GM21367 (cell line): ENCODE results near the gene PIGP.
"Not testable (repeated sequence)": the region's sequence is repeated elsewhere in the genome, so short reads cannot be mapped to it uniquely, and the experiment has no call there.

Experiments
- ATAC-seq: cut with Tn5 transposase; IDR thresholded peaks from one replicate; pipeline ENCODE4 v1.9.1; 2021; ENCODE audit not compliant: unreplicated experiment

Gene PIGP

DNA sequence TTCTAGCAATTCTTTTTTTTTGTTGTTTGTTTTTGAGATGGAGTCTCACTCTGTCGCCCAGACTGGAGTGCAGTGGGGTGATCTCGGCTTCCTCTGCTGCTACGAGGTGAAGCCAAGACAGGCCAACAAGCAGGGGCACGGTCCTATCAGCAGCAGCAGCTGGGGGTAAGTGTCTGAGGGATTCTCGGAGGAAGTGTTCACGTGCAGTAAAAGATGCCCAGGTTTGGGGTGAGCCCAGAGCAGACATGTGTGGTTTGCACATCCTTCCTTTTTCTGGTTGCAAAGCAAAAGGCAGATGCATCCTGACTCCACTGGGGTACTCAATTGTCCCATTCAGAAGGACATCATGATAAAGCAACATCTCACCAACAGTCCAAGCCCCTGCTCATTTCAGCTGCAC, 27.7 kb downstream of the PIGP start:
- no peak for ATAC-seq

DNA sequence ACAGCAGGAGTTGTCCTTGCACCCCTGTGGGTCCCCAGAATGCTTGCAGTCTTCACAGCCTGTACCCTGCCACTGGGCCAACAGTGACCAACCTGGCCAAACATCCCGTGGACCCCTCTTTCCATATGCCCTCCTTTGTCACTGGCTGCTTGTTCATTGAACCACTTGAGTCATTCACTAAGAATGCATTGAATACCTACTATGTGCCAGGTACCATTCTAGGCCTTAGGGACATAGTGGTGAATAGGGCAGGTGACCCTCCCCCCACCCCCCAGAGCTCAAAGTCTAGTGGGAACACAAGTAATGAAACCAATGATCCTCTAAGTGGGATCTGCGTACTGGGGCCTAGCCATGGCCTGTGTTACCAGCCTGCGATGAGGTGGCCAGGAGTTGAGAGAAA, 28.2 kb downstream of the PIGP start:
- ATAC-seq: no peak

- no peak for ATAC-seq
These were observed 29.1 kb downstream of the PIGP start for GRCh38 chr21:37043818-37044217.

DNA sequence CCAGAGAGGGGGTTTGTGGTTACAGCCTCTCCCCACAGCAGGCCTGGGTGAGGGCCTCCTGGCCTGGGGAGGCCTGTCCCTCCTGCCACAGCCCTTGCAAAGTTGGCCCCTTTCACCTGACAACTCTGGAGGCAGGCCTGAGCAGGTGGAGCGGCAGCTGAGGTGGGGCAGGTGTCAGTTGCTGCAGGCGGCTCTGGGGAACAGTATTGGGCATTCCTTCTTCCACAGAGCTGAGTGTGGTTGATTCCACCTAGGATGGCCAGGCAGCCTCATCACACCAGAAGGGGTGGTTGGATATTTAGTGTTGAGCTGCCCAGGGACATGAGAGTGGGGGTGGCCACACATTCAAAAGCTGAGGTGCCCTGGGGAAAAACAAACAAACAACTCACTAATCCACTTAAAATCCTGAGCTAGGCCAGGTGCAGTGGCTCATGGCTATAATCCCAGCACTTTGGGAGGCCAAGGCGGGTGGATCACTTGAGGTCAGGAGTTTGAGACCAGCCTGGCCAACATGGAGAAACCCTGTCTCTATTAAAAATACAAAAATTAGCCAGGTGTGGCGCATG, 31.1 kb downstream of the PIGP start:
- no peak for ATAC-seq

GRCh38 chr21:37040212-37040611, 32.7 kb downstream of the PIGP start:
- ATAC-seq: no peak

GRCh38 chr21:37039411-37040075, 33.3 kb downstream of the PIGP start:
- no peak for ATAC-seq

- no peak for ATAC-seq
These were observed 36.7 kb downstream of the PIGP start for GRCh38 chr21:37036177-37036576.

- ATAC-seq: not testable (repeated sequence)
These were observed 38.5 kb downstream of the PIGP start for GRCh38 chr21:37034394-37034793.

GRCh38 chr21:37032877-37033471, 39.9 kb downstream of the PIGP start:
- ATAC-seq: no peak

- no peak for ATAC-seq
These were observed 40.6 kb downstream of the PIGP start for GRCh38 chr21:37032293-37032692.

DNA sequence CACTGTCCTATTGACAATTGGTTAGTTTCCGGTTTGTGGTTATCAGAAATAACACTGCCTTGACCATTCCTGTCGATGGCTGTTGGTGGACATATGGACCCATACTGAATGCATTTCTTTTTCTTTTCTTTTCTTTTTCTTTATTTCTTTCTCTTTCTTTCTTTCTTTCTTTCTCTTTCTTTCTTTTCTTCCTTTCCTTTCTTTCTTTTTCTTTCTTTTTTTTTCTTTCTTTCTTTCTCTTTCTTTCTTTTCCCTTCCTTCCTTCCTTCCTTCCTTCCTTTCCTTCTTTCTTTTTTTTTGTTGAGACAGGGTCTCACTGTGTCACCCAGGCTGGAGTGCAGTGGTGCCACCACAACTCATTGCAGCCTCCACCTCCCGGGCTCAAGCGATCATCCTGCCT, 42.0 kb downstream of the PIGP start:
- no peak for ATAC-seq

- ATAC-seq: no peak
These were observed 44.3 kb downstream of the PIGP start for GRCh38 chr21:37028570-37028969.

GRCh38 chr21:37026499-37026898, 46.4 kb downstream of the PIGP start:
- no peak for ATAC-seq

- ATAC-seq: no peak
These were observed 54.8 kb downstream of the PIGP start for GRCh38 chr21:37017951-37018679.
